HL-60 (cell line): ENCODE data around the gene CPN2.

ENCODE experiments used
- DNase-seq, 2 experiments: peaks; one replicate each; pipeline ENCODE4 v3.0.0-alpha.2; 2010 to 2020; ENCODE audit warnings: low read depth in 1 of 2, low spot score in 1 of 2
- H3K27ac ChIP-seq: fragments of 250-450 bp; sonication (Bioruptor Pico); replicated peaks from 2 replicates; pipeline ENCODE4 v1.5.1; 2020; ENCODE audit warnings: mild to moderate bottlenecking, moderate library complexity
- H3K27me3 ChIP-seq: fragments of 250-450 bp; sonication (Bioruptor Pico); 2 replicates; pipeline ENCODE4 v1.5.1; 2021; ENCODE audit warnings: mild to moderate bottlenecking, moderate library complexity; ENCODE audit not compliant: insufficient read depth, poor library complexity, severe bottlenecking
- H3K4me3 ChIP-seq: replicated peaks from 2 replicates; pipeline ENCODE4 v1.5.1; 2011; ENCODE audit warnings: mild to moderate bottlenecking, control low read depth, low read length; ENCODE audit not compliant: insufficient read depth
- GABPA ChIP-seq: IDR thresholded peaks from 2 replicates; pipeline ENCODE4 v1.6.1; 2012; ENCODE audit warnings: low read depth
- POLR2AphosphoS5 ChIP-seq: IDR thresholded peaks from 2 replicates; pipeline ENCODE4 v1.6.1; 2012; ENCODE audit warnings: low read depth
- REST ChIP-seq: IDR thresholded peaks from 2 replicates; pipeline ENCODE4 v1.6.1; 2012; ENCODE audit warnings: low read depth; ENCODE audit not compliant: insufficient replicate concordance
- SPI1 ChIP-seq: IDR thresholded peaks from 2 replicates; pipeline ENCODE4 v1.6.1; 2012; ENCODE audit warnings: low read depth, mild to moderate bottlenecking, borderline replicate concordance
- TF ChIP-seq, protein P1 (sequence below): IDR thresholded peaks from one replicate; pipeline ENCODE4 v1.5.1; 2011; ENCODE audit warnings: low read length, control low read depth, inconsistent platforms; ENCODE audit not compliant: insufficient read depth

The CPN2 gene

DNA sequence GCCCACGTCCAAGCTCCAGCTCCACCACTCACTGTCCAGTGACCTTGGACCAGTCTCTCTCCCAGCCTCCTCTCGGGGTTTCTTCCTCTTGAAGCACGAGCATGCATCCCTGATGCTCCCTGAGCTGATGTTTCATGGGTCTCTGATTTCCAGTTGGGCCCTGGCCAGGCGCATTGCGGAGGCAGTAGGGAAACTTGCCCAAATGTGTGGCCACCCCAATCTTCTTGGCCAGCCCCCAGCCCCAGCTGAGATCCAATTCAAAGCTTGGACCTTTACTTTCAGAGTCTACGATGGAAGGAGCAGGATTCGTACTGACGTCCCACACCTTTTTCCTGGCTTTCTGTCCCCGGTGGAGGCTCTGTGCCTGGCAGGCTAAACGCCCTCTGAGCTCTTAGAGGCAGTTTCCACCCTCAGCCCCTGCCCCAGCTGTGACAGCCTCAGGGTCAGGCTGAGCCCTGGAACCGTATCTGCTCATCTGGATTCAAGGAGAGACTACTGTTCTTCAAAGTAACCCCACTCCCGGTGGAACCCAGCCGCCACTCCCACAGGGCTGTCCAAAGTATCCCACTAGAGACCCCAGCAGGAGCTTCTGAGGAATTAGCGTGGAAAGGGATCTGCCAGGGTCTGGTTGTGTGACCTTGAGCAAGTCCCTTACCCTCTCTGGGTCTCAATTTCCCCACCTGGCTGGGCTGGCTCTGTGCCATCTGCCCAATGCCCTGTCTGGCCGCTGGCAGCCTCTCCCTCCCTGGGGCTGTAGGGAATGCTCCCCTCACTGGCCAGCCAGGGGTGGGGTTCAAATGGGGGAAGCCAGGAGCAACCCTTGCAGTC lies 37.4 kb downstream of the CPN2 start:
- no peak for DNase-seq
- Histone ChIP-seq H3K4me3 (no peak overlapping the region), H3K27me3 (peaks cover 4% of the 10 kb centered on the region), H3K27ac (no peak overlapping the region)
- TF ChIP-seq GABPA (no peak), REST (no peak), POLR2AphosphoS5 (no peak), SPI1 (no peak)
- TF ChIP-seq, protein P1, sequence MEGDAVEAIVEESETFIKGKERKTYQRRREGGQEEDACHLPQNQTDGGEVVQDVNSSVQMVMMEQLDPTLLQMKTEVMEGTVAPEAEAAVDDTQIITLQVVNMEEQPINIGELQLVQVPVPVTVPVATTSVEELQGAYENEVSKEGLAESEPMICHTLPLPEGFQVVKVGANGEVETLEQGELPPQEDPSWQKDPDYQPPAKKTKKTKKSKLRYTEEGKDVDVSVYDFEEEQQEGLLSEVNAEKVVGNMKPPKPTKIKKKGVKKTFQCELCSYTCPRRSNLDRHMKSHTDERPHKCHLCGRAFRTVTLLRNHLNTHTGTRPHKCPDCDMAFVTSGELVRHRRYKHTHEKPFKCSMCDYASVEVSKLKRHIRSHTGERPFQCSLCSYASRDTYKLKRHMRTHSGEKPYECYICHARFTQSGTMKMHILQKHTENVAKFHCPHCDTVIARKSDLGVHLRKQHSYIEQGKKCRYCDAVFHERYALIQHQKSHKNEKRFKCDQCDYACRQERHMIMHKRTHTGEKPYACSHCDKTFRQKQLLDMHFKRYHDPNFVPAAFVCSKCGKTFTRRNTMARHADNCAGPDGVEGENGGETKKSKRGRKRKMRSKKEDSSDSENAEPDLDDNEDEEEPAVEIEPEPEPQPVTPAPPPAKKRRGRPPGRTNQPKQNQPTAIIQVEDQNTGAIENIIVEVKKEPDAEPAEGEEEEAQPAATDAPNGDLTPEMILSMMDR, result no peak

DNA sequence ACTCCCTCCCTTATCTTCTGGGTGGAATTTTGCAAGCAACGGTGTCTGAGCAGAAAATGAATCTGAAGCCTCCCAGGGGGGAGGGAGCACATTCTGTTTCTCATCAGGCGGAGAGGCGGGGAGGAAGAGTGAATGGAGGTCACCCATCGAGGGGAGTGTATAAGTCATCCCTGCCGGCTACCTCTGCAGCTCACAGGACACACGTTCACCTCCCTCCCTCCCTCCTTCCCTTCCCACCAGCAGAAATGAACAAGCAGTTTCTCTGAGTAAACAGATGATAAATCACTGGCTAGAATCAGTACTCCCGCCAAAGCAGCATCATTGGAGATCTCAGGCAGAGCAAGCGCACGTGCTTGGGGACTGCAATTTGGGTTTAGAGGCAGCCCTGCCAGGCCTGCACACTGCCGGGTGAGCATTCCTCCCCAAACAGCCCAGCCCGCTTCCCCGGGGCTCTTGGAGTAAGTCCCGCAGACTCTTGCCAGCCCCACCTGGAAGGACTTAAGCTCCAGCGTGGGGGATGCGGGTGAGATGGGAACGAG lies 38.3 kb downstream of the CPN2 start:
- TF ChIP-seq, protein P1, result no peak
- TF ChIP-seq POLR2AphosphoS5 (no peak), SPI1 (no peak), REST (no peak), GABPA (no peak)
- H3K4me3 ChIP-seq, result no peak overlapping the region
- DNase-seq, result no peak
- H3K27ac ChIP-seq, result no peak overlapping the region
- peaks cover 4% of the 10 kb centered on the region for H3K27me3 ChIP-seq

- H3K27me3 ChIP-seq, result peaks cover 4% of the 10 kb centered on the region
- TF ChIP-seq POLR2AphosphoS5 (no peak), GABPA (no peak), REST (no peak)
- TF ChIP-seq, protein P1, result no peak
- no peak for DNase-seq
- no peak overlapping the region for H3K4me3 ChIP-seq
- H3K27ac ChIP-seq, result no peak overlapping the region
Observed at GRCh38 chr3:194312186-194312742, 38.9 kb downstream of the CPN2 start.
